Activated CD8-positive, alpha-beta memory T cell treated with anti-CD3 and anti-CD28 coated beads for 48 hours (primary cell): ENCODE data around the gene PLIN5.

Experiments
- DNase-seq, 3 experiments: peaks; one replicate each; pipeline ENCODE4 v3.0.0-alpha.2; 2020; ENCODE audit warnings: low read depth in 2 of 3, low spot score in 2 of 3

The PLIN5 gene

GRCh38 chr19:4506449-4507149 is 28.4 kb downstream of the PLIN5 start:
- no peak for DNase-seq

GRCh38 chr19:4505570-4506448 is 29.2 kb downstream of the PLIN5 start:
- DNase-seq: no peak

- DNase-seq: no peak
Observed at GRCh38 chr19:4504891-4505569, 30.0 kb downstream of the PLIN5 start.

- DNase-seq: no peak
Observed at GRCh38 chr19:4504297-4504701, 30.7 kb downstream of the PLIN5 start.

DNA sequence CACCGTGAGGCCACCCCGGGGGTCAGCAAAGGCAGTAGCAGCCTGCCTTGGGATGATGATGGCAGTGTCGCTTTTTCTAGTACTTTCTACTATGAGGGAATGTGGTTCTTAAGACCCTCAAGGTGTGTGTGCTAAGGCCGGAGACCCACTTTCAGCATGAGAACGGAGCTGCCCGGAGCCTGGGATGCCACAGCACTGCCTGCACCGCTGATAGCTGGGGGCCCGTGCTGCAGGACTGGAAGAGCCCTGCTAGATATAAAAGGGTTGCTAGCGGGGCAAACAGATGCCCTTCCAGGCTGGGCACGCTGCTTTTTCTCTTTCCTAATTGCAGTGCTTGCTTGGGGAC is 31.2 kb downstream of the PLIN5 start:
- no peak for DNase-seq

GRCh38 chr19:4503132-4503824 is 31.7 kb downstream of the PLIN5 start:
- DNase-seq: no peak

DNA sequence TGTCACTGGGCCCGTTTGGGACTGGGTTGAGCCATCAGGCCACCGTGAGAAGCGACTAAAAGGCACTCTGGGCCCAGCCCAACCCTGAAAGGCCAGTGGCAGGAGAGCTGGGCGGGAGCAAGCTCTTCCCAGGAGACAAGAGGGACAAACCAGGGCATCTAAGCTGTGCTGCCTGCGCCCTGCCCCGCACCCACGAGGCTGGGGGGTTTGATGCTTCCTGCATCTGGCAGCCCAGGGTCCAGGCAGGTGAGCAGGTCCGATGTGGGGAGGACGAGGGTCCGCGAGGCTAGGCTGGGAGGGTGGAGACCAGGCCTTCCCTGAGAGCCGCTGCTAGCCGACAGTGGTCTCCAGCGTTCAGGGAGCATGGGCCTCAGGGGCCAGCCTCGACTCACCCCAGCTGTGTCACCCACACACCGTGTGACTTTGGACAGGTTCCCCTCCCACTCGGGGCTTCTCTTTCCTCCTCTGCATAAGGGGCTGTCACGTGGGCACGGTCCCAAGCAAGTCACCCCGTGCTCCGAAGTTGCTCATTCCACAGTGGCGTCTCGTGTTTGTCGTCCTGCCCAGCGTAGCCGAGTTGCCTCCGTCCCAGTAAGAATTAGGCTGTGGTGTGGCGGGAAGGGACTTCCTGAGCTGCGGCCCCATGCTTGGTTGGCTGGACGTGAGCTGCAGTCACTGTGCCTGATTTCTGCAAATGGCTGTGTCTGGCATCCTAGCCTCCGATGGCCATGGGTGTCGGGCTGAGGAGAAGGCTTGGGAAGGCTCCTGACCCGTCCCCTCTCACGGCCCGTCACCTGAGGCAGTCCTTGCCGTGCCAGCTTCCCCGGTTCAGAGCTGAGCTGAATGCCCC is 32.5 kb downstream of the PLIN5 start:
- DNase-seq: no peak

GRCh38 chr19:4501691-4502090 is 33.3 kb downstream of the PLIN5 start:
- no peak for DNase-seq

- no peak for DNase-seq
Observed at GRCh38 chr19:4500841-4501591, 34.0 kb downstream of the PLIN5 start.

- DNase-seq: no peak
Observed at GRCh38 chr19:4499855-4500254, 35.2 kb downstream of the PLIN5 start.

GRCh38 chr19:4499318-4499717 is 35.7 kb downstream of the PLIN5 start:
- DNase-seq: no peak

- DNase-seq: no peak
Observed at GRCh38 chr19:4498694-4499093, 36.3 kb downstream of the PLIN5 start.

GRCh38 chr19:4497770-4498389 is 37.1 kb downstream of the PLIN5 start:
- no peak for DNase-seq

- no peak for DNase-seq
Observed at GRCh38 chr19:4496304-4496703, 38.7 kb downstream of the PLIN5 start.

- DNase-seq: no peak
Observed at GRCh38 chr19:4495471-4495870, 39.6 kb downstream of the PLIN5 start.

- no peak for DNase-seq
Observed at GRCh38 chr19:4494691-4495064, 40.3 kb downstream of the PLIN5 start.

DNA sequence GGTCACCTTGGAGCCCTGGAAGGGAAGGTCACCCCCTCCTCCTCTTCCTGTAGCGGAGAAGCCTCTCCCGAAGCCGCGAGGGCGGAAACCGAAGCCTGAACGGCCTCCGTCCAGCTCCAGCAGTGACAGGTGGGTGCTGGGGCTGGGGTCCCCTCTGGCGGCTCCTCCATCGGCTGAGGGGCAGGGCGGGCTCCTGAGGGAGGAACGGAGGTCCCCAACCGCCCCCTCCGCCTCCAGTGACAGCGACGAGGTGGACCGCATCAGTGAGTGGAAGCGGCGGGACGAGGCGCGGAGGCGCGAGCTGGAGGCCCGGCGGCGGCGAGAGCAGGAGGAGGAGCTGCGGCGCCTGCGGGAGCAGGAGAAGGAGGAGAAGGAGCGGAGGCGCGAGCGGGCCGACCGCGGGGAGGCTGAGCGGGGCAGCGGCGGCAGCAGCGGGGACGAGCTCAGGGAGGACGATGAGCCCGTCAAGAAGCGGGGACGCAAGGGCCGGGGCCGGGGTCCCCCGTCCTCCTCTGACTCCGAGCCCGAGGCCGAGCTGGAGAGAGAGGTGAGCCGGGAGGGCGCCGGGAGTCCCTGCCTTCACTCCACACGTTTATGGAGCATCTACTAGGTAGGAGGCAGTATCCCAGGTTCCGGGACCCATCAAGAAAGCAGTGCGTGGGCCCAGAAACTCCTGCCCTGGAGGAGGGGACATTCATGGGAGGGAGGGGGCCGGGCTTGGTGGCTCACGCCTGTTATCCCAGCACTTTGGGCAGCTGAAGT is 40.9 kb downstream of the PLIN5 start:
- no peak for DNase-seq

DNA sequence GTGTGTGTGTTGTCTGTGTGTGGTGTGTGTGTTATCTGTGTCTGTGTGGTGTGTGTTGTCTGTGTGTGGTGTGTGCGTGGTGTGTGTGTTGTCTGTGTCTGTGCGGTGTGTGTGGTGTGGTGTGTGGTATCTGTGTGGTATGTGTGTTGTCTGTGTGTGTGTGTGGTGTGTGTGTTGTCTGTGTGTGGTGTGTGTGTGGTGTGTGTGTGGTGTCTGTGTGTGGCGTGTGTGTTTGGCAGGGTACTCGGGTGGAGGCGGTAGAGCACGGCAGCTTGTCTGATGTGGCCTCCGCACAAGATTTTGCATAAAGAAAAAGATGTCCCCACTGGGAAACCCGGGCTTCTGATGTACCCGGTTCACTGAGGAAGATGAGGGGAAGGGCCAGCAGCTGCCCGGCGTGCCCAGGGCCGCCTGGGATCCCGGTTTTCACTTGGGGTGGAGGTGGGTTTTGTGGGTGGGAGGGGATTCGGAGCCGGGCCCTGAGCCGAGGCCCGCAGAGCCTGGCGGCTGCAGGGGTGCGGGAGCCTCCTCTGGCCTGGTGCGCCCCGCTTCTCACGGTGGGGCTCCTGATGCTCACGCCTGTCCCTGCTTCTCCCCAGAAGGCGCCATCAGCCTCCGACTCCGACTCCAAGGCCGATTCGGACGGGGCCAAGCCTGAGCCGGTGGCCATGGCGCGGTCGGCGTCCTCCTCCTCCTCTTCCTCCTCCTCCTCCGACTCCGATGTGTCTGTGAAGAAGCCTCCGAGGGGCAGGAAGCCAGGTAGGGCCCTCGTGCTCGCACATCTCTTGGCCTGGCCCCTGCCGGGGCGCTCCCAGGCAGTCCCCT is 41.7 kb downstream of the PLIN5 start:
- no peak for DNase-seq
